ENCODE data around the gene MYO1B. TPM values are rescaled to one million over a fixed set of nuclear protein-coding genes. Genes with fewer than 3 reads are reported as not detected.

MYO1B gene
- total RNA-seq, 1 donor from 2014 or later = 81.0 TPM

DNA sequence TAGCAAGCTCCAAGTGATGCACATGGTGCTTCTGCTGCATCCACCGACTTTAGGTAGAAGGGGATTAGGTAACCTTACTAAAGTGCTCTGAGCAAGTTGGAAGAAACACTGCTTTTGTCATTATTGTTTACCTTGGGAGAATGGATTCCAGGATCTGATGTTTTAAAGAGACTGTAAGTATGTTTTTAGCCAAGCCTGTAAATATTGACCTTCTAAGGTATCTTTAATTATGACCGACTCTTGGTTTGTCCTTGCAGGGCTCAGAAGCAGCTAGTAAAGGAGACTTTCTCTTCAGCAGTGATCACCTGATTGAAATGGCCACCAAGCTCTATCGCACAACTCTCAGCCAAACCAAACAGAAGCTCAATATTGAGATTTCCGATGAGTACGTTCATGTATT is 170.7 kb downstream of the MYO1B start:
- Mint-ChIP-seq H3K9me3 (ENCODE audit: unreplicated experiment) (no peaks in the 10 kb centered on the region), H3K4me1 (ENCODE audit: unreplicated experiment) (no peaks in the 10 kb centered on the region), H3K36me3 (ENCODE audit: low read depth, unreplicated experiment) (peaks cover 27% of the 10 kb centered on the region), H3K27me3 (ENCODE audit: unreplicated experiment) (no peaks in the 10 kb centered on the region), H3K4me3 (ENCODE audit: unreplicated experiment) (no peak overlapping the region), H3K27ac (ENCODE audit: unreplicated experiment) (no peak overlapping the region)
- TF ChIP-seq, protein P1, sequence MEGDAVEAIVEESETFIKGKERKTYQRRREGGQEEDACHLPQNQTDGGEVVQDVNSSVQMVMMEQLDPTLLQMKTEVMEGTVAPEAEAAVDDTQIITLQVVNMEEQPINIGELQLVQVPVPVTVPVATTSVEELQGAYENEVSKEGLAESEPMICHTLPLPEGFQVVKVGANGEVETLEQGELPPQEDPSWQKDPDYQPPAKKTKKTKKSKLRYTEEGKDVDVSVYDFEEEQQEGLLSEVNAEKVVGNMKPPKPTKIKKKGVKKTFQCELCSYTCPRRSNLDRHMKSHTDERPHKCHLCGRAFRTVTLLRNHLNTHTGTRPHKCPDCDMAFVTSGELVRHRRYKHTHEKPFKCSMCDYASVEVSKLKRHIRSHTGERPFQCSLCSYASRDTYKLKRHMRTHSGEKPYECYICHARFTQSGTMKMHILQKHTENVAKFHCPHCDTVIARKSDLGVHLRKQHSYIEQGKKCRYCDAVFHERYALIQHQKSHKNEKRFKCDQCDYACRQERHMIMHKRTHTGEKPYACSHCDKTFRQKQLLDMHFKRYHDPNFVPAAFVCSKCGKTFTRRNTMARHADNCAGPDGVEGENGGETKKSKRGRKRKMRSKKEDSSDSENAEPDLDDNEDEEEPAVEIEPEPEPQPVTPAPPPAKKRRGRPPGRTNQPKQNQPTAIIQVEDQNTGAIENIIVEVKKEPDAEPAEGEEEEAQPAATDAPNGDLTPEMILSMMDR (IDR thresholded peaks at IDR 0.05; ENCODE audit: unreplicated experiment) = no peak
- DNase-seq (ENCODE audit: low spot score) = no peak

DNA sequence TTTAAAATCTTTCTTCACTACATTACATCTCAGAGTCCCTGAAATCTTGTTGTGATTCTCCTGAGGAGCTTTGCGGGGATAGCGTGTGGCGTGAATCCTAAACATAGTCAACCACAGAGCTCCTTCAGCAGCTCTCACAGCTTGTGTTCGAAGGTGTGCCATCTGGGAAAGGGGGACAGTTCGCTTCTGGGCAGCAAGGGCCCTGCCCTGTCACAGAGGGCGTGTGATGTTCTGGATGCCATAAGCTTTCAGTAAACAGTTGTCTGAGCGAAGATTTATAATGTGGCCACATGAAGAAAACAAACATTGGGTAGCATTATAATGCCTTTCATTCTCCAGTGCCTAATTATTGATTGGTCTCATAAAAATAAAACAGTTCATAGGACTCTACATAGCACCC is 172.5 kb downstream of the MYO1B start:
- no peak for DNase-seq (ENCODE audit: low spot score)
- no peak overlapping the region for H3K27ac Mint-ChIP-seq (ENCODE audit: unreplicated experiment)
- TF ChIP-seq, protein P1 (IDR thresholded peaks at IDR 0.05; ENCODE audit: unreplicated experiment) = no peak
- H3K27me3 Mint-ChIP-seq (ENCODE audit: unreplicated experiment) = no peaks in the 10 kb centered on the region
- H3K9me3 Mint-ChIP-seq (ENCODE audit: unreplicated experiment) = no peaks in the 10 kb centered on the region
- H3K36me3 Mint-ChIP-seq (ENCODE audit: low read depth, unreplicated experiment) = peaks cover 15% of the 10 kb centered on the region
- H3K4me1 Mint-ChIP-seq (ENCODE audit: unreplicated experiment) = no peaks in the 10 kb centered on the region
- H3K4me3 Mint-ChIP-seq (ENCODE audit: unreplicated experiment) = no peak overlapping the region

DNA sequence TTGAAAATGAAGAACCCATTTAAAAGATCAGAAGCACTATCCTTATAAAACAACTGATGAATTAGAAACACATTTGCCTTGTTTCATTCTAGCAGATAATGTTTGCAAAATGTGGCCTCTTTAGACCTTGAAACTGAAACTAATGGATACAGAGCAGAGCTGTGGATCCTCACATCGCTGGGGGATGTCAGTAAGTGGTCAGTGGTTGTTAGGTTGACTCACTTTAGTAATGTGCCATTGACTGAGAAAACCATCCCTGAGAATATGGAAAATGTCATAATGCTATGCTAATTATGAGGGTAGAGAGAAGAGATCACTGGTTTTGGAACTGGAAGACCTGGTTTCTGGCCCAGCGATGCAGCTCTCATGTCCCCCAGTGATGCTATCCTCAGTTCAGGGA is 176.7 kb downstream of the MYO1B start:
- H3K4me3 Mint-ChIP-seq (ENCODE audit: unreplicated experiment) = no peak overlapping the region
- TF ChIP-seq, protein P1 (IDR thresholded peaks at IDR 0.05; ENCODE audit: unreplicated experiment) = no peak
- H3K36me3 Mint-ChIP-seq (ENCODE audit: low read depth, unreplicated experiment) = peaks cover 11% of the 10 kb centered on the region
- no peaks in the 10 kb centered on the region for H3K9me3 Mint-ChIP-seq (ENCODE audit: unreplicated experiment)
- no peak overlapping the region for H3K27ac Mint-ChIP-seq (ENCODE audit: unreplicated experiment)
- H3K27me3 Mint-ChIP-seq (ENCODE audit: unreplicated experiment) = no peaks in the 10 kb centered on the region
- DNase-seq (ENCODE audit: low spot score) = no peak
- no peaks in the 10 kb centered on the region for H3K4me1 Mint-ChIP-seq (ENCODE audit: unreplicated experiment)

DNA sequence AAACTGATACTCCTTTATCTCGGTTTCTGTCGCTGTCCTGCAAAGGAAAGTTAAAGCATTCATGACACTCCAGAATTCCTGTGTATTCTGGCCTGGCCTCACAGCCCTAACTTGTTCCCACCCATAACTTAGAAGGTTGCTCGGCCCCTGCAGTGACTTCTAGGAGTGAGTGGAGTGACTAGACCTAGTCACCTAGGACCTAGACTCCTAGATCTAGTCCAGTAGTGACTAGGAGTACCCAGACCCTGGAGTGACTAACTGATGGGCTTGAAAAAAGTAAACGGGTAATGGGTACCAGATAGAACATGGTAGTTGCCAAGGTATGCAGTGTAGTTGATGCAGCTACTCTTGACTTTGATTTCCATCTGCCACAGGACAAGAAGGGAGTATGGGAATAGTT is 181.8 kb downstream of the MYO1B start:
- Mint-ChIP-seq H3K27ac (ENCODE audit: unreplicated experiment) (no peak overlapping the region), H3K27me3 (ENCODE audit: unreplicated experiment) (no peaks in the 10 kb centered on the region), H3K4me3 (ENCODE audit: unreplicated experiment) (no peak overlapping the region), H3K36me3 (ENCODE audit: low read depth, unreplicated experiment) (peaks cover 3% of the 10 kb centered on the region), H3K9me3 (ENCODE audit: unreplicated experiment) (no peaks in the 10 kb centered on the region), H3K4me1 (ENCODE audit: unreplicated experiment) (no peaks in the 10 kb centered on the region)
- DNase-seq (ENCODE audit: low spot score) = no peak
- TF ChIP-seq, protein P1 (IDR thresholded peaks at IDR 0.05; ENCODE audit: unreplicated experiment) = no peak

DNA sequence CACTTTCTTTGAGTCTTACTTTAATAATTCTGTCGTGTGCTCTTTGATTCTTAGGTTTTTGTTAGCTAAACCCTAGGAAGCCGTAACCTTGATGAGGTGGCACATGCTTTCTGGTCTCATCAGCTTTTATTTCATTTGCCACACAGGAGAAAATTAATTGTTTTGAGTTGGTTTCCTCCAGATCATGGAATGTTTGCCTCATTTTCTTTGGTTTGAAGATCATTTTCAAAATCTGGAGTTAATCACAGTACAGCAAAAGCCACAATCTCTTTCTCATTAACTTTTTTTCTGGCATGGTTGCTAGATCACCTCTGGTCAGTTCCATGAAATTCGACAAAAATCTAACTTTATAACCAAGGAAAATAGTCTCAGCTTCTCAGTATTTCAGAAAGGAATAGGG is 182.9 kb downstream of the MYO1B start:
- Mint-ChIP-seq H3K36me3 (ENCODE audit: low read depth, unreplicated experiment) (peaks cover 3% of the 10 kb centered on the region), H3K4me3 (ENCODE audit: unreplicated experiment) (no peak overlapping the region), H3K27ac (ENCODE audit: unreplicated experiment) (no peak overlapping the region), H3K27me3 (ENCODE audit: unreplicated experiment) (no peaks in the 10 kb centered on the region), H3K9me3 (ENCODE audit: unreplicated experiment) (no peaks in the 10 kb centered on the region), H3K4me1 (ENCODE audit: unreplicated experiment) (no peaks in the 10 kb centered on the region)
- DNase-seq (ENCODE audit: low spot score) = no peak
- TF ChIP-seq, protein P1 (IDR thresholded peaks at IDR 0.05; ENCODE audit: unreplicated experiment) = no peak
